Body of pancreas (tissue), 4 donors: ENCODE data around the gene C22orf15.

Source experiments
- CTCF ChIP-seq, 7 experiments: fragments of 450-650 bp in 4 of 7; fragments of 200-600 bp in 3 of 7; sonication (generic) in 3 of 7; IDR thresholded peaks; one replicate each; pipeline ENCODE4 v1.5.1; 2016 to 2019; ENCODE audit warnings: antibody characterized with exemption in 7 of 7
- POLR2A ChIP-seq, 3 donors: fragments of 450-650 bp; IDR thresholded peaks; one replicate each; pipeline ENCODE4 v1.6.1; 2016; ENCODE audit warnings: antibody characterized with exemption in 3 of 3, mild to moderate bottlenecking in 2 of 3

GRCh38 chr22:23775779-23776375 is 13.1 kb downstream of the C22orf15 start:
- no peak for TF ChIP-seq CTCF (IDR thresholded peaks at IDR 0.05)
- TF ChIP-seq POLR2A (IDR thresholded peaks at IDR 0.05): no peak
